GM21825 (cell line): ENCODE measurements around the gene TAF4.
"Not testable (repeated sequence)": the region's sequence is repeated elsewhere in the genome, so short reads cannot be mapped to it uniquely, and the experiment has no call there.

Experiments
- ATAC-seq: cut with Tn5 transposase; IDR thresholded peaks from one replicate; pipeline ENCODE4 v1.9.1; 2021; ENCODE audit warnings: mild to moderate bottlenecking, moderate library complexity; ENCODE audit not compliant: unreplicated experiment

TAF4 gene

GRCh38 chr20:61980647-61981583 is 84.8 kb downstream of the TAF4 start:
- no peak for ATAC-seq

- ATAC-seq = no peak
Measured at GRCh38 chr20:61979701-61980635, 85.7 kb downstream of the TAF4 start.

- no peak for ATAC-seq
Measured at GRCh38 chr20:61979090-61979489, 86.6 kb downstream of the TAF4 start.

- no peak for ATAC-seq
Measured at GRCh38 chr20:61978491-61978890, 87.2 kb downstream of the TAF4 start.

- ATAC-seq = no peak
Measured at GRCh38 chr20:61977419-61977786, 88.3 kb downstream of the TAF4 start.

- no peak for ATAC-seq
Measured at GRCh38 chr20:61976644-61977418, 88.8 kb downstream of the TAF4 start.

- no peak for ATAC-seq
Measured at GRCh38 chr20:61976263-61976643, 89.4 kb downstream of the TAF4 start.

- ATAC-seq = no peak
Measured at GRCh38 chr20:61975407-61976129, 90.1 kb downstream of the TAF4 start.

- no peak for ATAC-seq
Measured at GRCh38 chr20:61974357-61974665, 91.4 kb downstream of the TAF4 start.

- no peak for ATAC-seq
Measured at GRCh38 chr20:61973515-61974356, 91.9 kb downstream of the TAF4 start.

- no peak for ATAC-seq
Measured at GRCh38 chr20:61972636-61973508, 92.8 kb downstream of the TAF4 start.

- not testable (repeated sequence) for ATAC-seq
Measured at GRCh38 chr20:61971595-61971994, 94.1 kb downstream of the TAF4 start.

- no peak for ATAC-seq
Measured at GRCh38 chr20:61970357-61970756, 95.3 kb downstream of the TAF4 start.

GRCh38 chr20:61969806-61970205 is 95.9 kb downstream of the TAF4 start:
- no peak for ATAC-seq

- ATAC-seq = no peak
Measured at GRCh38 chr20:61968932-61969331, 96.7 kb downstream of the TAF4 start.

- no peak for ATAC-seq
Measured at GRCh38 chr20:61968036-61968810, 97.5 kb downstream of the TAF4 start.

- ATAC-seq = no peak
Measured at GRCh38 chr20:61967300-61967699, 98.4 kb downstream of the TAF4 start.
